Umbilical cord (tissue), 2 donors: Measurements from ENCODE around the gene PHF23. TPM values are rescaled to one million over a fixed set of nuclear protein-coding genes. Genes with fewer than 3 reads are reported as not detected.

Experiments used
- DNase-seq: peaks from one replicate; pipeline ENCODE4 v3.0.0-alpha.2; 2015; ENCODE audit warnings: low spot score
- total RNA-seq: library from RNA; depleted of rRNA; stranded (reverse); fragments of >200 nt; gene quantifications from one replicate; pipeline ENCODE4 v1.2.3, GENCODE V29; 2014; ENCODE audit warnings: low replicate concordance; ENCODE audit not compliant: insufficient read depth

The PHF23 gene
- total RNA-seq, 1 donor from 2014 or later, result 29.1 TPM

- no peak for DNase-seq
These were observed 18.5 kb downstream of the PHF23 start for GRCh38 chr17:7220593-7221277.

- peak; percentile 94 for DNase-seq
These were observed 19.3 kb downstream of the PHF23 start, which contains the start of the genes ACADVL and DLG4 for GRCh38 chr17:7219812-7220592. TSS of gene ACADVL (plus strand) at chr17:7219938. CDS start at chr17:7219985, 47 bp downstream. TSS of gene DLG4 (minus strand) at chr17:7219836.

- DNase-seq, result no peak
These were observed 19.9 kb downstream of the PHF23 start for GRCh38 chr17:7219229-7219811.

- peak; percentile 76 for DNase-seq
These were observed 20.5 kb downstream of the PHF23 start for GRCh38 chr17:7218758-7219157.

GRCh38 chr17:7218166-7218565 is 21.1 kb downstream of the PHF23 start:
- no peak for DNase-seq

GRCh38 chr17:7217113-7217987 is 21.9 kb downstream of the PHF23 start:
- DNase-seq, result peak; percentile 82

- DNase-seq, result no peak
These were observed 22.8 kb downstream of the PHF23 start for GRCh38 chr17:7216242-7217112.

- DNase-seq, result no peak
These were observed 23.5 kb downstream of the PHF23 start for GRCh38 chr17:7215652-7216180.

GRCh38 chr17:7215136-7215638 is 24.1 kb downstream of the PHF23 start:
- DNase-seq, result no peak

GRCh38 chr17:7214300-7215135 is 24.7 kb downstream of the PHF23 start:
- peak; percentile 99 for DNase-seq

GRCh38 chr17:7213895-7214299 is 25.4 kb downstream of the PHF23 start:
- peak; percentile 90 for DNase-seq

GRCh38 chr17:7211491-7212273 is 27.6 kb downstream of the PHF23 start:
- DNase-seq, result no peak

- no peak for DNase-seq
These were observed 30.4 kb downstream of the PHF23 start for GRCh38 chr17:7208754-7209460.

GRCh38 chr17:7208027-7208571 is 31.2 kb downstream of the PHF23 start:
- no peak for DNase-seq

- no peak for DNase-seq
These were observed 31.9 kb downstream of the PHF23 start for GRCh38 chr17:7207120-7208001.

- DNase-seq, result no peak
These were observed 33.7 kb downstream of the PHF23 start for GRCh38 chr17:7205561-7205960.
